Lung (tissue), 12 donors: Measurements from ENCODE around the gene SLX9. TPM values are rescaled to one million over a fixed set of nuclear protein-coding genes. Genes with fewer than 3 reads are reported as not detected.
A peak's percentile ranks its signal among the peaks of the same experiment; 100 is the strongest.
"Not testable (repeated sequence)": the region's sequence is repeated elsewhere in the genome, so short reads cannot be mapped to it uniquely, and the experiment has no call there.

ENCODE experiments used
- ATAC-seq: fragments of 200-7000 bp; cut with Tn5 transposase; one replicate; pipeline ENCODE4 v1.9.1; 2020; ENCODE audit warnings: moderate number of reproducible peaks; ENCODE audit not compliant: insufficient read depth, low FRiP score
- DNase-seq, 3 donors: peaks; one replicate each; pipeline ENCODE4 v3.0.0-alpha.2; 2013 to 2017
- H3K27ac ChIP-seq, 2 donors: one replicate each; pipeline ENCODE4 v1.5.1; 2013; ENCODE audit warnings: mild to moderate bottlenecking in 2 of 2, moderate library complexity in 2 of 2, control low read depth in 1 of 2, inconsistent platforms in 1 of 2, low read depth in 1 of 2, low read length in 1 of 2
- H3K27me3 ChIP-seq, 3 donors: one replicate each; pipeline ENCODE4 v1.5.1; 2013; ENCODE audit warnings: low read length in 2 of 3; ENCODE audit not compliant: control insufficient read depth in 3 of 3, insufficient read depth in 3 of 3
- H3K36me3 ChIP-seq, 4 donors: one replicate each; pipeline ENCODE4 v1.5.1; 2013; ENCODE audit warnings: low read length in 4 of 4, mild to moderate bottlenecking in 1 of 4, moderate library complexity in 1 of 4; ENCODE audit not compliant: control insufficient read depth in 4 of 4, insufficient read depth in 4 of 4
- H3K4me1 ChIP-seq, 5 donors: one replicate each; pipeline ENCODE4 v1.5.1; 2013; ENCODE audit warnings: low read length in 5 of 5, mild to moderate bottlenecking in 2 of 5, moderate library complexity in 1 of 5; ENCODE audit not compliant: control insufficient read depth in 5 of 5, insufficient read depth in 5 of 5
- H3K4me3 ChIP-seq: one replicate; pipeline ENCODE4 v1.5.1; 2013; ENCODE audit warnings: mild to moderate bottlenecking, control low read depth, moderate library complexity
- H3K9ac ChIP-seq, 2 donors: one replicate each; pipeline ENCODE4 v1.5.1; 2013; ENCODE audit warnings: low read length in 2 of 2, control low read depth in 1 of 2; ENCODE audit not compliant: insufficient read depth in 1 of 2
- H3K9me3 ChIP-seq, 4 donors: one replicate each; pipeline ENCODE4 v1.5.1; 2013; ENCODE audit warnings: low read length in 3 of 4, mild to moderate bottlenecking in 1 of 4, moderate library complexity in 1 of 4; ENCODE audit not compliant: control insufficient read depth in 4 of 4, insufficient read depth in 3 of 4
- CTCF ChIP-seq: IDR thresholded peaks from 2 replicates; pipeline ENCODE4 v1.5.1; 2012; ENCODE audit warnings: mild to moderate bottlenecking; ENCODE audit errors: control extremely low read depth, extremely low read depth
- WGBS, 2 donors: extraction: QIAGEN DNeasy Blood & Tissue Kit; methylation state at CpG; one replicate each; pipeline ENCODE4 v1.1.7; 2013; 5-methylcytosine and 5-hydroxymethylcytosine counted together
- polyA plus RNA-seq, 2 donors: library from polyadenylated mRNA; stranded (reverse); fragments of 200-250 nt; gene quantifications; one replicate each; pipeline ENCODE4 v1.2.1, GENCODE V29; 2013
- total RNA-seq, 2 donors: library from RNA; depleted of rRNA in 1 of 2; stranded (reverse); fragments of >200 nt in 1 of 2; gene quantifications; one replicate each; pipeline ENCODE4 v1.2.1, GENCODE V29; 2014 to 2021
- donor health status: control.
- donor health status: control.
- donor health status: Bipolar disorder and iron deficiency.
- donor health status: healthy.
- donor health status: DM: yes; HTN: yes; CAD: no.

Gene SLX9
- total and polyA plus RNA-seq, 4 donors, result 10.3 to 36.9 (median 27.0) TPM

GRCh38 chr21:44926331-44927101 lies 13.3 kb upstream of the SLX9 start:
- WGBS, 2 donors, result 31 to 51% methylated on average over 24 of the region's 24 CpGs
- no peak overlapping the region for H3K9ac ChIP-seq

GRCh38 chr21:44927259-44927586 lies 12.6 kb upstream of the SLX9 start:
- Histone ChIP-seq H3K4me1 (peaks cover 0 to 14% (median 6%) of the 10 kb centered on the region in 5 donors), H3K27ac (no peak overlapping the region), H3K4me3 (no peak overlapping the region), H3K9ac (no peak overlapping the region), H3K9me3 (peaks cover 0 to 4% (median 0%) of the 10 kb centered on the region in 4 donors), H3K27me3 (peaks cover 0 to 42% (median 32%) of the 10 kb centered on the region in 3 donors), H3K36me3 (no peaks in the 10 kb centered on the region)
- TF ChIP-seq CTCF, result no peak
- 6 to 20% methylated on average over 4 of the region's 4 CpGs for WGBS, 2 donors
- DNase-seq (no peak), ATAC-seq (no peak)

More at GRCh38 chr21:44926331-44927101, 13.3 kb upstream of the SLX9 start:
- no peak for ATAC-seq
- Histone ChIP-seq H3K36me3 (no peaks in the 10 kb centered on the region), H3K9me3 (peaks cover 0 to 4% (median 0%) of the 10 kb centered on the region in 4 donors), H3K27ac (peak overlapping the region in 1 of 2 donors; percentile 35), H3K27me3 (peaks cover 0 to 36% (median 35%) of the 10 kb centered on the region in 3 donors), H3K4me1 (peaks cover 0 to 10% (median 4%) of the 10 kb centered on the region in 5 donors), H3K4me3 (no peak overlapping the region)
- DNase-seq, result no peak
- no peak for TF ChIP-seq CTCF

- Histone ChIP-seq H3K4me1 (peaks cover 0 to 20% (median 6%) of the 10 kb centered on the region in 5 donors), H3K36me3 (no peaks in the 10 kb centered on the region), H3K9me3 (peaks cover 0 to 4% (median 0%) of the 10 kb centered on the region in 4 donors), H3K9ac (no peak overlapping the region), H3K4me3 (no peak overlapping the region), H3K27me3 (peaks cover 0 to 40% (median 30%) of the 10 kb centered on the region in 3 donors), H3K27ac (no peak overlapping the region)
- DNase-seq (peak in 1 of 3 donors; percentile 55), ATAC-seq (peak; percentile 33)
- WGBS, 2 donors, result 12 to 23% methylated on average over 19 of the region's 19 CpGs
- TF ChIP-seq CTCF, result no peak
These were observed 12.0 kb upstream of the SLX9 start for GRCh38 chr21:44927587-44928461.

GRCh38 chr21:44928500-44929241 lies 11.2 kb upstream of the SLX9 start:
- ATAC-seq, H3K36me3 ChIP-seq, H3K9ac ChIP-seq, H3K27ac ChIP-seq, H3K4me3 ChIP-seq, H3K9me3 ChIP-seq, DNase-seq: not testable (repeated sequence)
- peaks cover 0 to 46% (median 35%) of the 10 kb centered on the region in 3 donors for H3K27me3 ChIP-seq
- 68 to 85% methylated on average over 16 of the region's 16 CpGs for WGBS, 2 donors
- H3K4me1 ChIP-seq, result peaks cover 0 to 22% (median 6%) of the 10 kb centered on the region in 5 donors
